Measurements from ENCODE around the gene NXPE2. TPM values are rescaled to one million over a fixed set of nuclear protein-coding genes. Genes with fewer than 3 reads are reported as not detected.
"Not testable (repeated sequence)": the region's sequence is repeated elsewhere in the genome, so short reads cannot be mapped to it uniquely, and the experiment has no call there.

Gene NXPE2
- polyA plus RNA-seq (ENCODE audit: insufficient read length in 4 of 4), result under 1 TPM; 0.26 to 0.41 (median 0.37) TPM

GRCh38 chr11:114678125-114679036 is at the start of gene NXPE2:
Gene NXPE2, plus strand, starts transcription at chr11:114678527. Its CDS starts 49 bp downstream, at chr11:114678576.
- DNase-seq (ENCODE audit: low read depth in 4 of 4, low spot score in 3 of 4), result no peak

GRCh38 chr11:114631445-114631965 is 46.8 kb upstream of the NXPE2 start:
- not testable (repeated sequence) for DNase-seq (ENCODE audit: low read depth in 4 of 4, low spot score in 3 of 4)

- DNase-seq (ENCODE audit: low read depth in 4 of 4, low spot score in 3 of 4), result not testable (repeated sequence)
These were observed 38.9 kb upstream of the NXPE2 start for GRCh38 chr11:114639440-114639839.

- DNase-seq (ENCODE audit: low read depth in 4 of 4, low spot score in 3 of 4), result no peak
These were observed 27.7 kb upstream of the NXPE2 start for GRCh38 chr11:114650661-114651060.

GRCh38 chr11:114651145-114651718 is 27.1 kb upstream of the NXPE2 start:
- no peak for DNase-seq (ENCODE audit: low read depth in 4 of 4, low spot score in 3 of 4)

GRCh38 chr11:114653148-114653547 is 25.2 kb upstream of the NXPE2 start:
- DNase-seq (ENCODE audit: low read depth in 4 of 4, low spot score in 3 of 4), result no peak

- peak; percentile 1 to 5 (median 4) for DNase-seq (ENCODE audit: low read depth in 4 of 4, low spot score in 3 of 4)
These were observed 13.7 kb upstream of the NXPE2 start for GRCh38 chr11:114664641-114665040.

- DNase-seq (ENCODE audit: low read depth in 4 of 4, low spot score in 3 of 4), result no peak
These were observed 11.6 kb upstream of the NXPE2 start for GRCh38 chr11:114666760-114667159.

GRCh38 chr11:114668109-114668508 is 10.2 kb upstream of the NXPE2 start:
- DNase-seq (ENCODE audit: low read depth in 4 of 4, low spot score in 3 of 4), result no peak

- DNase-seq (ENCODE audit: low read depth in 4 of 4, low spot score in 3 of 4), result no peak
These were observed 4.7 kb upstream of the NXPE2 start for GRCh38 chr11:114673661-114674060.

- DNase-seq (ENCODE audit: low read depth in 4 of 4, low spot score in 3 of 4), result no peak
These were observed 1.2 kb downstream of the NXPE2 start for GRCh38 chr11:114679505-114679904.

GRCh38 chr11:114683007-114683406 is 4.7 kb downstream of the NXPE2 start:
- no peak for DNase-seq (ENCODE audit: low read depth in 4 of 4, low spot score in 3 of 4)

- no peak for DNase-seq (ENCODE audit: low read depth in 4 of 4, low spot score in 3 of 4)
These were observed 6.3 kb downstream of the NXPE2 start for GRCh38 chr11:114684636-114685035.

- no peak for DNase-seq (ENCODE audit: low read depth in 4 of 4, low spot score in 3 of 4)
These were observed 6.8 kb downstream of the NXPE2 start for GRCh38 chr11:114685097-114685496.

GRCh38 chr11:114705280-114706024 is 27.1 kb downstream of the NXPE2 start:
- DNase-seq (ENCODE audit: low read depth in 4 of 4, low spot score in 3 of 4), result no peak

- no peak for DNase-seq (ENCODE audit: low read depth in 4 of 4, low spot score in 3 of 4)
These were observed 31.6 kb downstream of the NXPE2 start for GRCh38 chr11:114709960-114710359.

GRCh38 chr11:114713756-114714155 is 35.4 kb downstream of the NXPE2 start:
- DNase-seq (ENCODE audit: low read depth in 4 of 4, low spot score in 3 of 4), result no peak

- no peak for DNase-seq (ENCODE audit: low read depth in 4 of 4, low spot score in 3 of 4)
These were observed 41.2 kb downstream of the NXPE2 start for GRCh38 chr11:114719562-114719961.

GRCh38 chr11:114724916-114725524 is 46.7 kb downstream of the NXPE2 start:
- no peak for DNase-seq (ENCODE audit: low read depth in 4 of 4, low spot score in 3 of 4)

- DNase-seq (ENCODE audit: low read depth in 4 of 4, low spot score in 3 of 4), result no peak
These were observed 47.3 kb downstream of the NXPE2 start for GRCh38 chr11:114725623-114726022.

GRCh38 chr11:114736806-114737205 is 58.5 kb downstream of the NXPE2 start:
- DNase-seq (ENCODE audit: low read depth in 4 of 4, low spot score in 3 of 4), result no peak
